ENCODE results near the gene RAD9A.
"Not testable (repeated sequence)": the region's sequence is repeated elsewhere in the genome, so short reads cannot be mapped to it uniquely, and the experiment has no call there.

RAD9A gene

GRCh38 chr11:67411785-67412152 is 20.0 kb downstream of the RAD9A start:
- no peak for DNase-seq

- no peak for DNase-seq
These were observed 20.9 kb downstream of the RAD9A start for GRCh38 chr11:67412495-67413179.

GRCh38 chr11:67413266-67413849 is 21.6 kb downstream of the RAD9A start:
- no peak for DNase-seq

- no peak for DNase-seq
These were observed 23.9 kb downstream of the RAD9A start, which contains the start of gene CARNS1 for GRCh38 chr11:67415501-67416304. Gene CARNS1 (plus strand): TSS chr11:67415678. CDS start chr11:67416200, 522 bp downstream.

GRCh38 chr11:67416416-67417335 is 24.9 kb downstream of the RAD9A start:
- no peak for DNase-seq

GRCh38 chr11:67417425-67417824 is 25.6 kb downstream of the RAD9A start:
- no peak for DNase-seq

GRCh38 chr11:67418476-67419281 is 26.9 kb downstream of the RAD9A start:
- no peak for DNase-seq

- DNase-seq, result no peak
These were observed 27.7 kb downstream of the RAD9A start for GRCh38 chr11:67419325-67420049.

GRCh38 chr11:67420147-67420645 is 28.4 kb downstream of the RAD9A start:
- no peak for DNase-seq

GRCh38 chr11:67420646-67421429 is 29.1 kb downstream of the RAD9A start:
- peak; percentile 37 for DNase-seq

GRCh38 chr11:67421430-67422031 is 29.7 kb downstream of the RAD9A start:
- no peak for DNase-seq

- no peak for DNase-seq
These were observed 31.1 kb downstream of the RAD9A start for GRCh38 chr11:67422891-67423290.

GRCh38 chr11:67423466-67423865 is 31.7 kb downstream of the RAD9A start:
- no peak for DNase-seq

GRCh38 chr11:67423891-67424613 is 32.3 kb downstream of the RAD9A start:
- no peak for DNase-seq

- not testable (repeated sequence) for DNase-seq
These were observed 35.6 kb downstream of the RAD9A start for GRCh38 chr11:67427364-67427859.

GRCh38 chr11:67428052-67429001 is 36.5 kb downstream of the RAD9A start, which contains the start of gene RPS6KB2:
Gene RPS6KB2 (plus strand): TSS chr11:67428494. CDS start chr11:67428546, 52 bp downstream.
- DNase-seq, result peak; percentile 26

GRCh38 chr11:67429038-67429668 is 37.4 kb downstream of the RAD9A start:
- DNase-seq, result no peak

All from SIG-M5 (cell line).